ACC112 (cell line): Measurements from ENCODE around the gene SLC25A5.

ENCODE experiments used
- H2AFZ ChIP-seq: fragments of 200-600 bp; sonication (generic); one replicate; pipeline ENCODE4 v1.6.0; 2017; ENCODE audit warnings: antibody characterized with exemption, low read length; ENCODE audit not compliant: unreplicated experiment
- H3K27ac ChIP-seq: fragments of 200-600 bp; sonication (generic); 2 replicates; pipeline ENCODE4 v1.5.1; 2014; ENCODE audit warnings: low read depth, mild to moderate bottlenecking, antibody characterized with exemption, low read length, moderate library complexity
- H3K27me3 ChIP-seq: fragments of 200-600 bp; sonication (generic); 2 replicates; pipeline ENCODE4 v1.6.1; 2014; ENCODE audit warnings: mild to moderate bottlenecking, antibody characterized with exemption, low read length, moderate library complexity, mixed read lengths; ENCODE audit not compliant: insufficient read depth
- H3K36me3 ChIP-seq: fragments of 200-600 bp; sonication (generic); 2 replicates; pipeline ENCODE4 v1.6.1; 2016; ENCODE audit warnings: mild to moderate bottlenecking, antibody characterized with exemption, low read length, moderate library complexity, mixed read lengths; ENCODE audit not compliant: insufficient read depth
- H3K4me1 ChIP-seq: fragments of 200-600 bp; sonication (generic); one replicate; pipeline ENCODE4 v1.6.1; 2016; ENCODE audit warnings: low read length, mixed read lengths; ENCODE audit not compliant: insufficient read depth, unreplicated experiment, control insufficient read depth
- H3K4me3 ChIP-seq: fragments of 200-600 bp; sonication (generic); 2 replicates; pipeline ENCODE4 v1.5.1; 2014; ENCODE audit warnings: mild to moderate bottlenecking, low read depth, low read length
- H3K79me2 ChIP-seq: fragments of 200-600 bp; sonication (generic); one replicate; pipeline ENCODE4 v1.6.0; 2016; ENCODE audit warnings: low read length; ENCODE audit not compliant: control insufficient read depth, unreplicated experiment, insufficient read depth

SLC25A5 gene

DNA sequence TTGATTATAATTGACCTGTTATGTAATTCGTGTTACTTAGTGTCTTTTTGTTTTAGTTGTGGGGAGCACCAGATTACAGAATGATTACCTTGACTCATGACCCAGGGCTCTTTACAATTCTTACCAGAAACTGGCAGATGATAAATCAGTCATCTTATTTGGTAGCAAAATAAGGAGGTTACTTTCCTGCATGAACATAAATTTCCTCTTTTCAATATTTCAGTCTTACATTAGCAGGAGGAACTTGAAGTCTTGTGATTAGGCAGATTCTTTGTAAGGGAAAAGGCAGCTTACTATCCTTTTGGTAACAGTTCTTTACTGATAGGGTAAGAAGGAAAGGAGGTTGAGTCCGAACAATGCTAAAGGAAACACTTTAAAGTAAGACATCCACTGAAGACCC is 26.0 kb upstream of the SLC25A5 start:
- H3K27me3 ChIP-seq = no peaks in the 10 kb centered on the region
- H2AFZ ChIP-seq = no peak overlapping the region
- H3K79me2 ChIP-seq = no peaks in the 10 kb centered on the region
- no peaks in the 10 kb centered on the region for H3K4me1 ChIP-seq
- no peak overlapping the region for H3K27ac ChIP-seq
- no peak overlapping the region for H3K4me3 ChIP-seq
- no peaks in the 10 kb centered on the region for H3K36me3 ChIP-seq

DNA sequence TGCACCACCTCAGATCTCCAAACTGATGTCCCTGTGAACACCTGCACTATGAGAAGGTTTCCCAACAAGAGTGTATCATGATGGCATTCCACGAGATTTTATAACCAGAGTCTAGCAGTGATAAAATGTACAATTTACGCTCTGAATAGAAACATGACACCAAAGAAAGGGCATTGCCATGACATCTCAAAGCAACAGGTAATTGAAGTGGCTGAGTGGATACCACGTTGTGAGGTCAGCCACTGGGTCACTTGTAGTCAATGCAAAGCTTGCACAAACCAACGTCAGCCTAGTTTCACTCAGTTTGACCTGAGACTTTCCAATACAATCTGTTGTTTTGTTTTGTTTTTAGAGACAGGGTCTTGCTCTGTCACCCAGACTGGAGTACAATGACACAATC is 15.0 kb upstream of the SLC25A5 start:
- no peaks in the 10 kb centered on the region for H3K79me2 ChIP-seq
- no peaks in the 10 kb centered on the region for H3K4me1 ChIP-seq
- H3K36me3 ChIP-seq = no peaks in the 10 kb centered on the region

DNA sequence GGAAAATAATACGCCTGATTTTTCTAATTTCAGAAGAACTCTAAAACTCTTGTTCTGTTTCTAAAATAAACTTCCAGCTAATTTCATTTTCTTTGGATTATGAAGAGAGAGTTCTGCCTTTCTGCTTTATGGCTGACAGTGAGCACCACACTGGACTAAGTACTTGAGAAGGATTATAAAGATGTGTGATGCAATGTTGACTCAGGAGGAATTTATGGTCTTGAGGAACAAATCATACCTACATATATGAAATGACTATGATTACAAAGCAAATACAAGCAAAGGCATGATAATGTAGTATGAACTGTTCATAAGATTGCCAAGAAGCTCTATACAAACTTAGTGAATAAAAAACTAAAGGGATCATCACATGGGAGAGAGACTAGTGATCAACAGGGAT is 13.0 kb upstream of the SLC25A5 start:
- no peak overlapping the region for H3K4me3 ChIP-seq
- no peaks in the 10 kb centered on the region for H3K79me2 ChIP-seq
- no peaks in the 10 kb centered on the region for H3K4me1 ChIP-seq

More for the DNA sequence above, 15.0 kb upstream of the SLC25A5 start:
- Histone ChIP-seq H3K4me3 (no peak overlapping the region), H2AFZ (no peak overlapping the region), H3K27ac (no peak overlapping the region), H3K27me3 (no peaks in the 10 kb centered on the region)

DNA sequence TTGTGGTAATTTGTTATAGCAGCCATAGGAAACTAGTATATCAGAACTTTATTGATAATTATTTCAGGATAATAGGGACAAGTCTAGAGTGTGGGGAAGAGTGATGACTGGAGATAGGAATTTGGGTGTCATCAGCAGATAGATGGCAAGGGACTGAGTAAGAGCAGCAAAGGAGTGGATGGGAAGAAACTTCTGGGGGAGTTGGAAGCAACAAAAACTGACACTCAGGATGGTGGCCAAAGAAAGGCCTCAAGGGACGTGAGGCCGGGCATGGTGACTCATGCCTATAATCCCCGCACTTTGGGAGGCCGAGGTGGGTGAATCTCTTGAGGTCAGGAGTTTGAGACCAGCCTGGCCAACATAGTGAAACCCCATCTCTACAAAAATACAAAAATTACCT is 9.1 kb upstream of the SLC25A5 start:
- no peak overlapping the region for H3K4me3 ChIP-seq
- H3K27me3 ChIP-seq = no peaks in the 10 kb centered on the region
- H3K36me3 ChIP-seq = no peaks in the 10 kb centered on the region
- H3K79me2 ChIP-seq = no peaks in the 10 kb centered on the region
- no peaks in the 10 kb centered on the region for H3K4me1 ChIP-seq
- H2AFZ ChIP-seq = no peak overlapping the region
- peak overlapping the region; percentile 47; the same call in 1 of the 2 replicates for H3K27ac ChIP-seq

More for the DNA sequence above, 13.0 kb upstream of the SLC25A5 start:
- no peaks in the 10 kb centered on the region for H3K27me3 ChIP-seq
- H3K36me3 ChIP-seq = no peaks in the 10 kb centered on the region
- H3K27ac ChIP-seq = no peak overlapping the region
- no peak overlapping the region for H2AFZ ChIP-seq

DNA sequence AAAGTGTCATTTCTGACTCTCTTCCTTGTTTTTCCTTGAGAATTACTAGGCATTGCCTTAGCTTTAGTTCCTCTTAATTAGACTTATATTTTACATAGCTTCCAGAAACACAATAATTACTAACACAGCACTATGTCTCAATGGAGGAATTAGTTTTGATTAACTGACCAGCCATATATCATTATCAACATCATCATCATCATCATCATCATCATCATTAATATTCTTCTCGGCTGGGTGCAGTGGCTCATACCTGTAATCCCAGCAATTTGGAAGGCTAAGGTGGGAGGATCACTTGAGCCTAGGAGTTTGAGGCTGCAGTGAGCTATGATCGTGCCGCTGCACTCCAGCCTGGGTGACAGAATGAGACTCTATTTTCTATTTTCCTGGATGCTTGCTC is 2.7 kb upstream of the SLC25A5 start:
- no peak overlapping the region for H3K4me3 ChIP-seq
- H3K27ac ChIP-seq = no peak overlapping the region
- H2AFZ ChIP-seq = no peak overlapping the region
- no peaks in the 10 kb centered on the region for H3K27me3 ChIP-seq
- no peaks in the 10 kb centered on the region for H3K4me1 ChIP-seq
- peaks cover 16% of the 10 kb centered on the region for H3K79me2 ChIP-seq
- 0 out of 2 replicates have a peak, but pooled peaks cover 6% of the 10 kb centered on the region for H3K36me3 ChIP-seq

DNA sequence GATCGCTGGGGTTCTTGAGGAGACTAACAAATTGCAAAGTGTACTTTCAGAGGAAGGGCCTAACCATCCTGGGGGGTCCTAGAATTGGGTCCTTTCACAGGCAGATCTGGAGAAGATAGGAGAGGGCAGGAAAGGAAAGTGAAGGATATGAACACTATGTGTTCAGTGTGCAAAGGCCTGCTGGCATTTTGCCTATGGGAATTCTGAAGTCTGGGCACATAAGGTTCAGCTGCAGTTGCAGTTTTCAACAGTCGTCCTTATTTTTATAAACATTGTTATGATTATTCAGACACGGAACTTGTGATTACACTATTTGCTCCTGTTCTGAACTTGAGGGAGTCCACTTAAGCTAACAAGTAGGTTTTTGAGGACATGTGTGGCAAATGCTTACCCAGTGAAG is 1.3 kb upstream of the SLC25A5 start:
- Histone ChIP-seq H3K4me1 (no peaks in the 10 kb centered on the region), H2AFZ (no peak overlapping the region), H3K27ac (no peak overlapping the region), H3K79me2 (peaks cover 16% of the 10 kb centered on the region), H3K4me3 (no peak overlapping the region), H3K36me3 (peaks cover 9% of the 10 kb centered on the region; the same call in 1 of the 2 replicates), H3K27me3 (no peaks in the 10 kb centered on the region)

DNA sequence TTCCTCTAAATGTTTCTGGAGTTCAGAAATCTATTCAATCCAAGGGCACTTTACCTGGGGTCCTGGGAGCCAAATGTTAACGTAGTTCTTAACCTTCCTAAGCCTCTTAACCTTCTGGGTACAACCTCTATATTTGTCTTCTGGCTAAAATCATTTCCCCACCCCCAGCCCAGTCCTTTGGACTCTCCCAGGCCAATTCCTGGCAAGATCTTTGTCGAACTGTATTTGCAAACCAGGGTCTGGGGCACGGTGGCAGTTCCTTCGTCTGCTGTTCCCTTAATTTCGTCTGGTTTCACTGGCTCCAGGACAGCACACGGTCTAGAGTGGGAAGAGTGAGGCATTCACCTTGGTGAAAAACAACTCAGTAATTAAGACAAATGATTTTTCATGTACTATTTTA is 811 bp upstream of the SLC25A5 start:
- H3K79me2 ChIP-seq = peaks cover 16% of the 10 kb centered on the region
- no peaks in the 10 kb centered on the region for H3K27me3 ChIP-seq
- peaks cover 9% of the 10 kb centered on the region; the same call in 1 of the 2 replicates for H3K36me3 ChIP-seq
- H3K27ac ChIP-seq = no peak overlapping the region
- H3K4me3 ChIP-seq = peak overlapping the region; percentile 96; the same call in 1 of the 2 replicates
- no peak overlapping the region for H2AFZ ChIP-seq
- H3K4me1 ChIP-seq = no peaks in the 10 kb centered on the region

DNA sequence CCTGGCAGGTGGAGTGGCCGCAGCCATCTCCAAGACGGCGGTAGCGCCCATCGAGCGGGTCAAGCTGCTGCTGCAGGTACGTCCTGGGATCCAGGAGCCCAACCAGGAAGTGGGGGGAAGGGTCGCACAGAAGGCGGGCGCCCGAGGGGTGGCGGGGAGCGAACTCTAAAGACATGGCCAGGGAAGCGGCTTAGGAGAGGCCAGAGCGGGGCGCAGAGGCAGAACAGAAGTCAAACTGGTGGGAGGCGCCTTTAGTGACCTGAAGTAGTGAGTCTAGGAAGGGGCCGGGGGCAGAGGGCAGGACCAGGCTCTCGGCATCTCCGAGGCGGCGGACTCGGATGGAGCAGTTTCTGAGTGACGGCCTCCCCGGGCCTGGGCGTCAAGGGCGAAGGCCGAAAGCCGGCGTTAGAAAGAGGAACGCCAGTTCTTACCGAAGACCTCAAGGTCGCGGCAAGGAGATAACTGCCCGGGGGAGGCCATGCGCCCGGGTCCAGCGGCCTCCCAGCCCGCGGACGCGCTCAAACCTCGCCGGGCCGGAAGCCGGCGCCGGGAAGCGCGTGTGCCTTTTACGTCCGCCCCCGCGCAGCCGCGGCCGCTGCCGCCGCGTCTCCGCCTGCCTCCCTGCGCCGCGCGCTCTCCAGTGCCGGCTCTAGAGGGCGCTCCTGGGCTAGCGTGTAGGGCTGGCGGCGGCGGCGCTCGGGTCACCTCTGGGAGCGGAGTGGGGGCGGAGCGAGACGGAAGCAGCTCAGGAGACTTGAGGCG is 488 bp downstream of the SLC25A5 start:
- Histone ChIP-seq H2AFZ (peak overlapping the region; percentile 59), H3K4me3 (peak overlapping the region; percentile 96)

DNA sequence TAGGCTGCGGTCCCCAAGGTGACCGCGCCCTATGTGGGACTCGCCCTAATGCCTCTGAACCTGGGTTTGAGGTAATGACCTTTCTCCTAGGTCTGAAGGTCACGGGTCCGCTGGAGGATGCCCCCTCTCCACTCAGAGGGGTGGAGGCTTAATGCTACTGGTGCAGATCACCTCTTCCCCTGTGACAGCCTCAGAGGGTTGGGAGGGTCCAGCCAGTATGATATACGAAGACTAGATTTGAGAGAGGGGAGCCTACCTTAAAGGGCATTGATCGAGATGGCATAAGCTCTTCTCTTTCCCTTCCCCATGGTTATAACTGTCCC is 1.0 kb downstream of the SLC25A5 start:
- Histone ChIP-seq H3K4me1 (no peaks in the 10 kb centered on the region), H3K4me3 (peak overlapping the region; percentile 96), H3K36me3 (peaks cover 9% of the 10 kb centered on the region; the same call in 1 of the 2 replicates), H2AFZ (peak overlapping the region; percentile 25), H3K27me3 (no peaks in the 10 kb centered on the region), H3K79me2 (peaks cover 16% of the 10 kb centered on the region), H3K27ac (no peak overlapping the region)

More for the DNA sequence above, 488 bp downstream of the SLC25A5 start:
- no peaks in the 10 kb centered on the region for H3K4me1 ChIP-seq
- H3K79me2 ChIP-seq = peaks cover 16% of the 10 kb centered on the region
- H3K27me3 ChIP-seq = no peaks in the 10 kb centered on the region
- peaks cover 9% of the 10 kb centered on the region; the same call in 1 of the 2 replicates for H3K36me3 ChIP-seq
- H3K27ac ChIP-seq = peak overlapping the region; percentile 78

DNA sequence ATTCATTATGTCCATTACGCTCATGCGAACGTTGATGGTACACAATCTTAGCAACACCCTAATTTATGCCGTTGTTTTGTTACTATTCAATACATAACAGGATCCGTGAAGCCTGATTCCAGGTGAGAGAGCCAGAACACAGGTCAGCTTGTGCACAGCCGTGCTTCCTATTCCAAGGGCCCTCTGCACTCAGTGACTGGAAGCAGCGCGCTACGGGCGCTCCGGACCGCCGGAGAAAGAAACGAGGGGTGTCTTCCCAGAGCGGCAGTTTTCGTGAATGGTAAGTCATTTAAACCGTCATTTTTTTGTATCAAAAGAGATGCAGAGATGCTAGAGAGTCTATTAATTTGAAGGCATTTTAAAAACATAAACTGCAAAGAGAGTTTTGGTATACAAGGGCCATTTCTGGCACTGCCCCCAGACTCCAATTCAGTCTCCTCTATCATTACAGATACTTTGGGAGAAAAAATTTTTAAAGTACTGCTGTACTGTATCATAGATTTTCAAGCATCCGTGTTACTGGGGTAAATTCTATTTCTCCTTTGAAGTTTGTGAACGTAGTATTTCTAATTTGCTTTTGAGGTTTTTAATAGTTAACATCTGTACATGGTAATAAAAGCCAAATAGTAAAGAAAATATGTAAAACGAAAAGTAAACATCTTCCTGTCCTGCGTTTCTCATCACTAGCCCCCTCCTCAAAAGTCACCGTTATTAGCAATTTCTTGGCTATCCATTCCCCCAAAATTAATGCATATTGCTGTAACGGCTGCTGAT is 6.6 kb downstream of the SLC25A5 start:
- H3K27ac ChIP-seq = no peak overlapping the region
- H3K27me3 ChIP-seq = no peaks in the 10 kb centered on the region
- H3K36me3 ChIP-seq = peaks cover 9% of the 10 kb centered on the region; the same call in 1 of the 2 replicates
- H3K79me2 ChIP-seq = peaks cover 3% of the 10 kb centered on the region
- H3K4me1 ChIP-seq = peaks cover 12% of the 10 kb centered on the region
- H2AFZ ChIP-seq = no peak overlapping the region
- H3K4me3 ChIP-seq = no peak overlapping the region
